Measurements from ENCODE around the gene DLL3.

DLL3 gene

GRCh38 chr19:39517432-39517831 lies 18.7 kb downstream of the DLL3 start:
- DNase-seq (ENCODE audit: low spot score), result no peak

GRCh38 chr19:39518458-39518857 lies 19.7 kb downstream of the DLL3 start:
- DNase-seq (ENCODE audit: low spot score), result no peak

GRCh38 chr19:39518975-39519374 lies 20.2 kb downstream of the DLL3 start:
- DNase-seq (ENCODE audit: low spot score), result no peak

DNA sequence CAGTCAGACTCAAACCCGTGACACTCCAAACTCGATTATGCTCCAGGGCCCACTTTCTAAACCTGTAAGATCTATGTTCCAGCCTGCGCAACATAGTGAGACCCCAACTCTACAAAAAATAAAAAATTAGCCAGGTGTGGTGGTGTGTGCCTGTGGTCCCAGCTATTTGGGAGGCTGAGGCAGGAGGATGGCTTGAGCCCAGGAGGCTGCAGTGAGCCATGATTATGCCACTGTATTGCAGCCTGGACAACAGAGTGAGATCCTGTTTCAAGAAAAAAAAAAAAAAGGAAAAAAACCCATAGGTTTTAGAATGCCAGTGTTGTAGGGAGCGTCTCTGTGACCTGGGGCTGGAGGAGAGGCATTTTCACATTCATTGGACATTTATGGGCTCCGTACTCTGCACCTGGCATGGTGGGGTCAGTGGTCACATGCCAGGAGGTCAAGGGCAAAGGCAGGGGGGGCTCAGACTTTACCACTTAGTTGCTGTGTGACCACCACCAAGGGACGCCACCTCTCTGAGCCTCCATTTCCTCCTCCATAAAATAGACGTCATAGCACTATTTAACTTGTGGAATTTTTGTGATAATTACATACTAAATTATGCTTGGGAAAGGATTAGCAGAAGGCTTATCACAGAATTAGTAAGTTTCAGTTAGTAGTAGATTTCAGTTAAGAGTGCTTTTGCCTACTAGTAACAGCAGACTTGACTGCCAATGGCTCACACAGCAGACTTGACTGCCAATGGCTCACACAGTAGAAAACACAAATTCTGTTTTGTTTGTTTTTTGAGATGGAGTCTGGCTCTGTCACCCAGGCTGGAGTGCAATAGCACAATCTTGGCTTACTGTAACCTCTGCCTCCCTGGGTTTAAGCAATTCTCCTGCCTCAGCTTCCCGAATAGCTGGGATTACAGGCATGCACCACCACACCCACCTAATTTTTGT lies 22.1 kb downstream of the DLL3 start:
- DNase-seq (ENCODE audit: low spot score), result no peak

GRCh38 chr19:39524495-39524894 lies 25.7 kb downstream of the DLL3 start:
- no peak for DNase-seq (ENCODE audit: low spot score)

DNA sequence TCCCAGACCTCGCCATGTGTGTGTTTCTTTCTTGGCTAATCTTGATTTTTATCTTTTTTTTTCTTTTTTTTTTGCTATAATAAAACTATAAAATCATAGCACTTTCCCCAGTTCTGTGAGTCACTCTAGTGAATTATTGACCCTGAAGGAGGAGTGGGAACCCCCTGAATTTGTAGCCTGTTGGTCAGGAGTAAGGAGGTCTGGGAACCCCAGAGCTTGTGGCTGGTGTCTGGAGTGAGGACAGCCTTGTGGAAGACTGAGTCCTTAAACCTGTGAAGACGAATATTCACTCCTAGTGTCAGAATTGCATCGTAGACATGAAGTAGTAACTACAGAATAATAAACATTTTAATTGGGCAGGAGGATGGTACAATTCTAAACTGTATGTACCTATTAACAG lies 26.5 kb downstream of the DLL3 start:
- DNase-seq (ENCODE audit: low spot score), result no peak

DNA sequence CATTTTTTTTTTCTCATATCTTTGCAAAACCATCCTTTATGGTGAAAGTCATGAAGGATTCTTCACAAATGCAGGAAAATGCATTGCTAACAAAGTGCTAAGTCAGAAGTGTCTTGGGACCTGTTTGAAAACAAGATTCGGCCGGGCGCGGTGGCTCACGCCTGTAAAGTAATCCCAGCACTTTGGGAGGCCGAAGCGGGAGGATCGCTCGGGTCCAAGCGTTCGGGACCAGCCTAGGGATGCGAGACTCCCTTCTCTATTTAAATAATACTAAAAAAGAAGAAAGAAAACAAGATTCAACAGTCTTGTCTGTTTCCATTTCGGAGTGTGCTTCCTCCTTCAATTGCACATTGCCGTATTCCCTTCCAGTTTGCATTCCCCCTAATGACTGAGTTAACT lies 33.1 kb downstream of the DLL3 start:
- no peak for DNase-seq (ENCODE audit: low spot score)

- peak; percentile 98 for DNase-seq (ENCODE audit: low spot score)
Observed at GRCh38 chr19:39532233-39533002, 33.7 kb downstream of the DLL3 start, which contains the start of gene EID2B. EID2B (minus strand) TSS chr19:39532852; CDS start chr19:39532802, 50 bp downstream.

GRCh38 chr19:39533003-39533512 lies 34.3 kb downstream of the DLL3 start:
- no peak for DNase-seq (ENCODE audit: low spot score)

DNA sequence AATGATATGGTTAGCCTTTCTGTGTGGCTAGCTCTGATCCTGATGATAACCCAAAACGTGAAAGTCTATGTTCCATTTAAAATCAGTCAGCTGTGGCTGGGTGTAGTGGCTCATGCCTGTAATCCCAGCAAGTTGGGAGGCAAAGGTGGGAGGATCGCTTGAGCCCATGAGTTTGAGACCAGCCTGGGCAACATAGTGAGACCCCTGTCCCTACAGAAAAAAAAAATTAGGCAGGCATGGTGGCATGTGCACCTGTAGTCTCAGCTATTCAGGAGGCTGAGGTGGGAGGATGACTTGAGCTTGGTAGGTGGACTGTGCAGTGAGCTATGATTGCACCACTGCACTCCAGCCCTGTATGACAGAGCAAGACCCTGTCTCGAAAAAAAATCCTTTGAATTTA lies 35.0 kb downstream of the DLL3 start:
- DNase-seq (ENCODE audit: low spot score), result no peak

GRCh38 chr19:39539165-39539517 lies 40.4 kb downstream of the DLL3 start:
- no peak for DNase-seq (ENCODE audit: low spot score)

- DNase-seq (ENCODE audit: low spot score), result peak; percentile 97
Observed at GRCh38 chr19:39539518-39540332, 41.0 kb downstream of the DLL3 start, which contains the start of gene EID2. EID2 (minus strand) TSS chr19:39540161; CDS start chr19:39540079, 82 bp downstream.

- DNase-seq (ENCODE audit: low spot score), result no peak
Observed at GRCh38 chr19:39540333-39540673, 41.6 kb downstream of the DLL3 start.

- DNase-seq (ENCODE audit: low spot score), result no peak
Observed at GRCh38 chr19:39542206-39542605, 43.5 kb downstream of the DLL3 start.

GRCh38 chr19:39543477-39543857 lies 44.7 kb downstream of the DLL3 start:
- DNase-seq (ENCODE audit: low spot score), result no peak

GRCh38 chr19:39544226-39544903 lies 45.6 kb downstream of the DLL3 start:
- DNase-seq (ENCODE audit: low spot score), result no peak

DNA sequence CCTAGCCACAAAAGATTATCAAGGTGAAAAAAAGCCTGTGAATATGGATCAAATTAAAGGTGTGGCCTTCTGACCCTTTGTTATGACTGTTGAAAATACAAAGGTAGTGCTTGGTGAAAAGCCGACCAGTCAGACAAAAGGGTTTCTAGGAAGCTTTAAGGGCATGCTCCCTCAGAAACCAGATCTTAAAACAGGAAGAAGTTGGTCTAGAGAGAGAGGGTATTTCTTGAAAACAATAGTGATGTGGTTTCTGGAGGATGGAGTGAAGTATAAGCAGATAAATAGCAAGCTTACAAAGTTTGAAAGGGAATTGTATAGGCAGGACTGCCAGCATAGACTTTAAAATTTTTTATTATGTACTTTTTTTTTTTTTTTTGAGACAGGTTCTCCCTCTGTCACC lies 46.2 kb downstream of the DLL3 start:
- no peak for DNase-seq (ENCODE audit: low spot score)

GRCh38 chr19:39546599-39546998 lies 47.9 kb downstream of the DLL3 start:
- no peak for DNase-seq (ENCODE audit: low spot score)

- DNase-seq (ENCODE audit: low spot score), result no peak
Observed at GRCh38 chr19:39550197-39550596, 51.5 kb downstream of the DLL3 start.

DNA sequence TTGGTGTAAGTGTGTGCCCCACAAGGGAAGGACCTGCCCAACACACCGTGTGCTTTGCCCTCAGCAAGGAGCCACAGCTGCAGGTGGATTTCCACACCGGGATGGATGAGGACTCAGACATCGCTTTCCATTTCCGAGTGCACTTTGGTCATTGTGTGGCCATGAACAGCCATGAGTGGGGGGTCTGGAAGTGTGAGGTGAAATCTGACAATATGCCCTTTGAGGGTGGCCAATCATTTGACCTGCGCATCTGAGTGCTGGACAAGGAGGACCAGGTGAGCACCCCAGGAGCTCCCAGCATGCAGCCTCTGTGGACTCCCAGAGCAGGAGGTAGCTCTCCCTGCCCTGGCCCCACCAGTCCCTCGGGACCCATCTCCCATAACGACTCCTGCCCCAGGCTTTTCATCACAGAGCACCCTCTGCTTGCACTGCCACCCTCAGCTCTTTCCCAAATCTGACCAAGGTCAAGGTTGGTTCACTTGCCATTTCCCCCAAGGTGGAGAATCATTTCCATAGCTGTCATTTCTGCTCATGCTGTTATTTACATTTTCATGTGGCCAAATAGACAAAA lies 54.4 kb downstream of the DLL3 start:
- DNase-seq (ENCODE audit: low spot score), result no peak

DNA sequence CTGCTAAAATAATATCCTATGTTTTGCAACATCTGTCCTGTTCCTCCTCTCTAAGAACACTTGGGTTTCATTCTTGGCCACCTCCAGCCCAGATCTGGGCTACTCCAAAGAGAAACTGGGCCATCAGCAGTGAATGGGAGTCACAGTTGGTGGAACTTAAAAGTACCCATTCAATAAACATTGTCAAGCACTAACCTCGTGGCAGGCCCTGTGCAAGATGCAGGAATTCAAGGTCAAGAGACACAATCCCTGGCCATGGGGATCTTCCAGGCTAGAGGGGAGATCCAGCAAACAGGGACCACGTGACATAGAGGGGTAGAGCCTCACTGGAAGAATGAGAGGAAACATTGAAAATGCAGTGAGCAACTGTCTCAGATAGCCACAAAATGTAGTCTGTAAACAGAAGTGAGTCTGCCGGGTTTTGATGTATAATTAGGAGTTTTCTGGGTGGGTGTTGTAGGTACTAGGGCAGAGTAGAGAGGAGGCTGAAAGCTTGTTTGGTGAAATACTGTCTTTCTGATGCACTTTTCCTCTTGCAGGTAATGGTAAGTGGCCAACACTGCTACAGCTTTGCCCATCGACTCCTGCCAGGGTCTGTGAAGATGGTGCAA lies 56.1 kb downstream of the DLL3 start:
- DNase-seq (ENCODE audit: low spot score), result no peak

Measured in ecto neural progenitor cell (in vitro differentiated cells).